ENCODE measurements around the gene PIGP.
"Not testable (repeated sequence)": the region's sequence is repeated elsewhere in the genome, so short reads cannot be mapped to it uniquely, and the experiment has no call there.

PIGP gene

DNA sequence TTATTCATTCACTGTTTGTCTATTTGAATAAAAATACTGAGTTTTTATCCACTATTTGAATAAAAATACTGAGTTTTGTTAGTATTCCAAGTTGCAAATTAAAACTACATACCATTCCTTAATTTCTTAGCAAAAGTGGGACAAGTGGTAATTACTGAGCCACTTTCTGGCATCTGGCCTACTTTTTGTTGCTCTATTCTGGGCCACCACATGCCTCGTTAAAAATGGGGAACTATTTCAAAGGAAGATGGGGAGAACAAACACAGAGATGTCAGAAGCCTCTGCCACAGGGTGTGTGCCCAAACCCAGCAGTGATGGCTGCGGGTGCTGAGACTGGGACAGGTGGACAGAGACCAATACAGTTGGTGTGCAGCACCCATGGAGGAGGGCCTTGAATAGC is 14.6 kb downstream of the PIGP start:
- DNase-seq (ENCODE audit: low read depth): no peak
- no peak overlapping the region for H3K4me3 ChIP-seq (ENCODE audit: low read length)
- TF ChIP-seq, protein P1, sequence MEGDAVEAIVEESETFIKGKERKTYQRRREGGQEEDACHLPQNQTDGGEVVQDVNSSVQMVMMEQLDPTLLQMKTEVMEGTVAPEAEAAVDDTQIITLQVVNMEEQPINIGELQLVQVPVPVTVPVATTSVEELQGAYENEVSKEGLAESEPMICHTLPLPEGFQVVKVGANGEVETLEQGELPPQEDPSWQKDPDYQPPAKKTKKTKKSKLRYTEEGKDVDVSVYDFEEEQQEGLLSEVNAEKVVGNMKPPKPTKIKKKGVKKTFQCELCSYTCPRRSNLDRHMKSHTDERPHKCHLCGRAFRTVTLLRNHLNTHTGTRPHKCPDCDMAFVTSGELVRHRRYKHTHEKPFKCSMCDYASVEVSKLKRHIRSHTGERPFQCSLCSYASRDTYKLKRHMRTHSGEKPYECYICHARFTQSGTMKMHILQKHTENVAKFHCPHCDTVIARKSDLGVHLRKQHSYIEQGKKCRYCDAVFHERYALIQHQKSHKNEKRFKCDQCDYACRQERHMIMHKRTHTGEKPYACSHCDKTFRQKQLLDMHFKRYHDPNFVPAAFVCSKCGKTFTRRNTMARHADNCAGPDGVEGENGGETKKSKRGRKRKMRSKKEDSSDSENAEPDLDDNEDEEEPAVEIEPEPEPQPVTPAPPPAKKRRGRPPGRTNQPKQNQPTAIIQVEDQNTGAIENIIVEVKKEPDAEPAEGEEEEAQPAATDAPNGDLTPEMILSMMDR (IDR thresholded peaks at IDR 0.05; ENCODE audit: insufficient read depth, low read depth, low read length, missing control alignments): no peak

GRCh38 chr21:37057614-37058013 is 15.3 kb downstream of the PIGP start:
- DNase-seq (ENCODE audit: low read depth): no peak
- TF ChIP-seq, protein P1 (IDR thresholded peaks at IDR 0.05; ENCODE audit: insufficient read depth, low read depth, low read length, missing control alignments): no peak
- H3K4me3 ChIP-seq (ENCODE audit: low read length): no peak overlapping the region

DNA sequence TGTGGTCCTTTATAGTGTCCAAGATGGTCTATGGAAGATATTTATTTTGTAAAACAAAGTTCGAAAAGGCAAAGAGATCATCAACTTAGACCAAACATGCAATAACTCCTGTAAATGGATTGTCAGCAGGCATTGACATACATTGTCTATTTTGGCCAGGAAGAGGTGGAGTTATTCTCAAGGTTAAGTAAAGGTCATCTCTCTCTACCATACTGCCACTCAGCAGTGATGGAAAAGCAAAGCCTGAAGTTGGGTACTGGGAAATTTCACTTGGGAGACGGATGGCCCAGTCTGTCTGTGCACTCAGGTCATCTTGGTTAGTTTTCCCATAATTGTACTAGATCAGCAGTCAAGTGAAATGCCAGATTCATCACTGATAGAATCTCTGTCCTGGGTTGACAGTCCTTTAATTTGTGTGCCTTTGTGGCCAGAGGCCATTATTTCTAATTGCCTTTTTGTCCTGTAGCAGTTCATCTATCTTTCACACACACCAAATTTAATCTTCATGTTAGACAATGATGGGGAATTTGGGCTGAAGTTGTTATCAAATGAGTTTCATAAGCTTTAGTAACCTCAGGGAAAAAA is 17.5 kb downstream of the PIGP start:
- no peak overlapping the region for H3K4me3 ChIP-seq (ENCODE audit: low read length)
- TF ChIP-seq, protein P1 (IDR thresholded peaks at IDR 0.05; ENCODE audit: insufficient read depth, low read depth, low read length, missing control alignments): no peak
- no peak for DNase-seq (ENCODE audit: low read depth)

DNA sequence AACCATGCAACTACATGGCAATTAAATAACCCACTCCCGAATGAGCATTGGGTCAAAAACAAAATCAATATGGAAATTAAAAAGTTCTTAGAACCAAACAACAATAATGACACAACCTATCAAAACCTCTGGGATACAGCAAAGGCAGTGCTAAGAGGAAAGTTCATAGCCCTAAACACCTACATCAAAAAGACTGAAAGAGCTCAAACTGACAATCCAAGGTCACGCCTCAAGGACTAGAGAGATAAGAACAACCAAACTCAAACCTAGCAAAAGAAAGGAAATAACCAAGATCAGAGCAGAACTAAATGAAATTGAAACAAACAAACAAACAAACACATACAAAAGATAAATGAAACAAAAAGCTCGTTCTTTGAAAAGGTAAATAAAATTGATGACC is 23.1 kb downstream of the PIGP start:
- DNase-seq (ENCODE audit: low read depth); H3K4me3 ChIP-seq (ENCODE audit: low read length): not testable (repeated sequence)

DNA sequence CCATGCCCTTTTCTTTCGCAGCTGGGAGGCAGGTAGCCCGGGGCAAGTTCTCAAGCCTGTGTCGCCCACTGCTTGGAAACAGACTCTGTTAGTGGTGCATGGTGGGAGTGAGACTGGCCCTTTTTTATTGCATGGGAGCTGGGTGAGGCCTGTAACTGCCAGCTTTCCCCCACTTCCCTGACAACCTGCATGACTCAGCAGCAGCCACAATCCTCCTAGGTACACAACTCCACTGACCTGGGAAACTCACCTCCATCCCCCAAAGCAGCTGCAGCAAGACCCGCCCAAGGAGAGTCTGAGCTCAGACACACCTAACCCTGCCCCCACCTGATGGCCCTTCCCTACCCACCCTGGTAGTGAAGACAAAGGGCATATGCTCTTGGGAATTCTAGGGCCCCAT is 25.8 kb downstream of the PIGP start:
- no peak overlapping the region for H3K4me3 ChIP-seq (ENCODE audit: low read length)
- TF ChIP-seq, protein P1 (IDR thresholded peaks at IDR 0.05; ENCODE audit: insufficient read depth, low read depth, low read length, missing control alignments): no peak
- DNase-seq (ENCODE audit: low read depth): peak; percentile 64

DNA sequence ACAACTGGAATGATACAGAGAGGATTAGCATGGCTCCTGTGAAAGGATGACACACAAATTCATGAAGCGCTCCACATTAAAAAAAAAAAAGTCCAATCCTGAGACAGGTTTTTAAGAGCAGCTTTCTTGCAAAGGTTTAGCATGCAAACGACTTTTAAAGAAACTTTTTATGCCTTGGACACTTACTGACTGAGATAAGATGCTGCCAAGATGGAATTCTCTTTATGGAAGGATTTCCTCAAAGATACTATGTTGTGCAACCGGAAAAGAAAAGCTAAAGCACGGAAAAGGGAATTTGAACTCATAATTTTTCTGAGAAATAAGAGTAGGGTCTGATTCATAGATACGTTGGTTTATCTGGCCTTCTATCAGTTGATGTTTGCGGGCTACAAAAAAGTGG is 27.3 kb downstream of the PIGP start:
- H3K4me3 ChIP-seq (ENCODE audit: low read length): no peak overlapping the region
- no peak for DNase-seq (ENCODE audit: low read depth)
- TF ChIP-seq, protein P1 (IDR thresholded peaks at IDR 0.05; ENCODE audit: insufficient read depth, low read depth, low read length, missing control alignments): no peak

- no peak overlapping the region for H3K4me3 ChIP-seq (ENCODE audit: low read length)
- DNase-seq (ENCODE audit: low read depth): no peak
Observed at GRCh38 chr21:37045149-37045548, 27.7 kb downstream of the PIGP start.

More at GRCh38 chr21:37045149-37045548, 27.7 kb downstream of the PIGP start:
- TF ChIP-seq, protein P1 (IDR thresholded peaks at IDR 0.05; ENCODE audit: insufficient read depth, low read depth, low read length, missing control alignments): no peak

Measured in epithelial cell of esophagus (primary cell).